IMR-90 (cell line): ENCODE data around the gene PDE4B. TPM values are rescaled to one million over a fixed set of nuclear protein-coding genes. Genes with fewer than 3 reads are reported as not detected.
"Not testable (repeated sequence)": the region's sequence is repeated elsewhere in the genome, so short reads cannot be mapped to it uniquely, and the experiment has no call there.

Experiments
- ATAC-seq: fragments of 200-7000 bp; cut with Tn5 transposase; 2 replicates; pipeline ENCODE4 v1.9.1; 2020; ENCODE audit warnings: low read depth, mild to moderate bottlenecking, moderate library complexity
- BruUV-seq: library from RNA; stranded (reverse); fragments of 400-500 nt; replicated peaks from 2 replicates; lab custom pipeline; 2021; lab: Mats Ljungman, UMichigan
- CTCF ChIA-PET: fragments of 300-600 bp; formaldehyde crosslinking; extraction: SDS; loops from one replicate; lab custom pipeline; 2021; ENCODE audit warnings: antibody characterized with exemption; lab: Yijun Ruan, JAX
- POLR2A ChIA-PET: fragments of 300-600 bp; sonication (Branson Sonifier 250); formaldehyde crosslinking; loops from one replicate; lab custom pipeline; 2022; ENCODE audit warnings: antibody characterized with exemption; ENCODE audit not compliant: unreplicated experiment; lab: Charles Lee
- DNase-seq: peaks from one replicate; pipeline ENCODE4 v3.0.0; 2013
- H2AFZ ChIP-seq: replicated peaks from 2 replicates; pipeline ENCODE3; 2013; ENCODE audit warnings: low read length, mild to moderate bottlenecking; ENCODE audit not compliant: poor library complexity
- H2AK5ac ChIP-seq: 2 replicates; pipeline ENCODE4 v1.6.1; 2013; ENCODE audit warnings: low read depth, low read length, inconsistent platforms
- H2AK9ac ChIP-seq: replicated peaks from 2 replicates; pipeline ENCODE3; 2013; ENCODE audit warnings: mild to moderate bottlenecking, low read depth, low read length, moderate library complexity; ENCODE audit not compliant: poor library complexity
- H2BK120ac ChIP-seq: 2 replicates; pipeline ENCODE4 v1.6.1; 2013; ENCODE audit warnings: low read depth, low read length, inconsistent platforms
- H2BK15ac ChIP-seq: 3 replicates; pipeline ENCODE4 v1.6.1; 2013; ENCODE audit warnings: low read depth, low read length, inconsistent platforms
- H2BK20ac ChIP-seq: 2 replicates; pipeline ENCODE4 v1.6.1; 2013; ENCODE audit warnings: low read depth, mild to moderate bottlenecking, inconsistent platforms, low read length, moderate library complexity
- H2BK5ac ChIP-seq: 2 replicates; pipeline ENCODE4 v1.6.1; 2013; ENCODE audit warnings: mild to moderate bottlenecking, low read depth, low read length, inconsistent platforms; ENCODE audit not compliant: poor library complexity, severe bottlenecking
- H3K14ac ChIP-seq: replicated peaks from 2 replicates; pipeline ENCODE4 v1.6.1; 2013; ENCODE audit warnings: low read depth, low read length, inconsistent platforms
- H3K18ac ChIP-seq: 2 replicates; pipeline ENCODE4 v1.6.1; 2013; ENCODE audit warnings: low read depth, low read length, control low read depth
- H3K23ac ChIP-seq: 2 replicates; pipeline ENCODE4 v1.6.1; 2013; ENCODE audit warnings: low read depth, low read length, inconsistent platforms
- H3K27ac ChIP-seq: 2 replicates; pipeline ENCODE4 v1.5.1; 2013; ENCODE audit warnings: mild to moderate bottlenecking, control low read depth, low read length; ENCODE audit not compliant: insufficient read depth
- H3K27me3 ChIP-seq: 2 replicates; pipeline ENCODE4 v1.6.1; 2013; ENCODE audit warnings: low read length; ENCODE audit not compliant: control insufficient read depth, insufficient read depth
- H3K36me3 ChIP-seq: 2 replicates; pipeline ENCODE4 v1.6.1; 2013; ENCODE audit warnings: low read length, mixed read lengths; ENCODE audit not compliant: control insufficient read depth, insufficient read depth
- H3K4ac ChIP-seq: 2 replicates; pipeline ENCODE4 v1.6.1; 2013; ENCODE audit warnings: low read depth, low read length, inconsistent platforms
- H3K4me1 ChIP-seq: 2 replicates; pipeline ENCODE4 v1.6.1; 2013; ENCODE audit warnings: low read length, mixed read lengths; ENCODE audit not compliant: control insufficient read depth, insufficient read depth
- H3K4me2 ChIP-seq: 2 replicates; pipeline ENCODE4 v1.6.1; 2013; ENCODE audit warnings: low read depth, mild to moderate bottlenecking, control low read depth, low read length, moderate library complexity
- H3K4me3 ChIP-seq: 2 replicates; pipeline ENCODE4 v1.5.1; 2013; ENCODE audit warnings: low read depth, mild to moderate bottlenecking, control low read depth, low read length, moderate library complexity; ENCODE audit not compliant: insufficient read depth
- H3K56ac ChIP-seq: 2 replicates; pipeline ENCODE4 v1.6.1; 2013; ENCODE audit warnings: low read length, inconsistent platforms; ENCODE audit not compliant: insufficient read depth; ENCODE audit errors: extremely low read depth
- H3K79me1 ChIP-seq, 2 experiments: 2 replicates each; pipeline ENCODE4 v1.6.1; 2013; ENCODE audit warnings: low read length in 2 of 2, inconsistent platforms in 1 of 2, low read depth in 1 of 2
- H3K9ac ChIP-seq: 2 replicates; pipeline ENCODE4 v1.6.1; 2013; ENCODE audit warnings: low read depth, low read length, control low read depth
- H3K9me1 ChIP-seq: 2 replicates; pipeline ENCODE4 v1.6.1; 2013; ENCODE audit warnings: low read length, inconsistent platforms; ENCODE audit not compliant: insufficient read depth
- H3K9me3 ChIP-seq: 2 replicates; pipeline ENCODE4 v1.6.1; 2013; ENCODE audit warnings: low read length; ENCODE audit not compliant: control insufficient read depth, insufficient read depth
- H4K20me1 ChIP-seq: 2 replicates; pipeline ENCODE4 v1.6.1; 2013; ENCODE audit warnings: low read length, inconsistent platforms; ENCODE audit not compliant: insufficient read depth
- H4K5ac ChIP-seq: 2 replicates; pipeline ENCODE4 v1.6.1; 2013; ENCODE audit warnings: mild to moderate bottlenecking, low read depth, low read length, control low read depth
- H4K8ac ChIP-seq, 2 experiments: 2 replicates each; pipeline ENCODE4 v1.6.1; 2013; ENCODE audit warnings: low read depth in 2 of 2, low read length in 2 of 2, control low read depth in 1 of 2, inconsistent platforms in 1 of 2
- H4K91ac ChIP-seq: 2 replicates; pipeline ENCODE4 v1.6.1; 2013; ENCODE audit warnings: low read depth, low read length, inconsistent platforms; ENCODE audit not compliant: insufficient read depth
- WGBS, 2 experiments: methylation state at CpG; one replicate each; pipeline versions ENCODE4 v1.1.5 to v1.1.7; 2013; ENCODE audit warnings: missing lambda C conversion rate in 2 of 2; ENCODE audit not compliant: insufficient read length in 1 of 2; ENCODE audit errors: extremely low coverage in 2 of 2; 5-methylcytosine and 5-hydroxymethylcytosine counted together
- dilution Hi-C: fragments of 300-500 bp; cut with HindIII; formaldehyde crosslinking; loops from one replicate; pipeline ENCODE4 v1.14.3; 2018; ENCODE audit warnings: low sequenced_read_pairs; ENCODE audit not compliant: unreplicated experiment
- in situ Hi-C: fragments of 300-500 bp; cut with MboI; formaldehyde crosslinking; loops from 3 replicates; pipeline ENCODE4 v1.14.3; 2019; ENCODE audit warnings: low sequenced_read_pairs, inconsistent platforms, mixed read lengths
- intact Hi-C: fragments of 100-400 bp; cut with micrococcal nuclease; formaldehyde crosslinking; loops from 2 replicates; pipeline ENCODE4 v1.10.0; 2022
- polyA plus RNA-seq, 3 experiments: library from polyadenylated mRNA; depleted of rRNA; stranded (reverse); fragments of >200 nt; gene quantifications; 2 replicates each; pipeline ENCODE4 v1.2.3, GENCODE V29; 2012; ENCODE audit warnings: low replicate concordance in 1 of 3
- total RNA-seq: library from RNA; depleted of rRNA; stranded (reverse); fragments of >200 nt; gene quantifications from 2 replicates; pipeline ENCODE4 v1.2.3, GENCODE V29; 2012

PDE4B gene
- total and polyA plus RNA-seq, 2 of the 4 experiments (the other 2 are of a cell fraction): 5.8 to 21.3 TPM

- H4K5ac ChIP-seq, H2BK120ac ChIP-seq, H3K4ac ChIP-seq, BruUV-seq, H3K14ac ChIP-seq, ATAC-seq, H3K9ac ChIP-seq, intact Hi-C loops, H4K20me1 ChIP-seq, H3K18ac ChIP-seq, H2BK15ac ChIP-seq, H2AFZ ChIP-seq, POLR2A ChIA-PET, CTCF ChIA-PET, H2BK20ac ChIP-seq, in situ Hi-C loops, H3K27ac ChIP-seq, H4K91ac ChIP-seq, H2BK5ac ChIP-seq, dilution Hi-C loops, H2AK5ac ChIP-seq, H2AK9ac ChIP-seq, H3K4me3 ChIP-seq, H3K36me3 ChIP-seq, H3K79me1 ChIP-seq, H3K4me2 ChIP-seq, H3K27me3 ChIP-seq, H3K56ac ChIP-seq, H3K9me1 ChIP-seq, H4K8ac ChIP-seq, H3K23ac ChIP-seq, H3K4me1 ChIP-seq, DNase-seq: not testable (repeated sequence)
- peaks cover 10% of the 10 kb centered on the region for H3K9me3 ChIP-seq
- WGBS, 2 experiments: no CpG with 5 or more reads among the region's 2 CpGs
Observed at GRCh38 chr1:66420906-66421305, 628.2 kb downstream of the PDE4B start.
